ENCODE results near the gene PLA2G2D.

The PLA2G2D gene

DNA sequence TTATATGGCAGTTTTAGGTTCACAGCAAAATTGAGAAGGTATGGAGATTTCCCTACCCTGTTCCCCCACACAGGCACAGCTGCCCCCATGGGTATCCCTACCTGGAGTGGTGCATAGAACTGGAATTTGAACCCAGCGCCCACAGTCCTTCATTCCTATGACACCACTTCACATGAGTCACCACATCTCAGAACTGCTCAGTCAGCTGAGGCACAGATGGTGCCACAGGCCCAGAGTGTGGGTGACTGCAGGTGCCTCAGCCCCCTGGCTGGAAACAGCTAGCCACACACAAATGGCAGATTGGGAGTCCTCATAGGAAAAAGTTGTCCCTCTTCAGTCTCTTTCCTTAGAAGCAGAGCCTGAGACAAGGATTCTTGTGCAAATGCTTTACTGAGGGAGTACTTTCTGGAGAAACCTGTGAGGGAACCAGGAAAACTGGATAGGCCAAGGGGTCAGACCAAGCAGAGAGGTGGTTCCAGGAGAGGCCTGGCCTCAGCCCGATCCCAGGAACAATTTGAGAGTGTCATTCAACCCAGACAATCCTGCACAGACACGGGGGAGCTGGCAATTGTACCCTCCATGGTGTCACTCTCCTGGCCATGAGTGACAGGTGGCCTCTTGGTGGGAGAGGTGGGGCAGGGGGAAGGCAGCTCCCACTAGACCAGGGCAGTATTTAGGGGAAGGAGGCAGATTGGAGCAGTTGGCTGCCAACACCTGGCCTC, 6.9 kb downstream of the PLA2G2D start:
- DNase-seq: peak in 1 of 3 donors; percentile 14

- DNase-seq: no peak
Measured at GRCh38 chr1:20111452-20111851, 7.9 kb downstream of the PLA2G2D start.

DNA sequence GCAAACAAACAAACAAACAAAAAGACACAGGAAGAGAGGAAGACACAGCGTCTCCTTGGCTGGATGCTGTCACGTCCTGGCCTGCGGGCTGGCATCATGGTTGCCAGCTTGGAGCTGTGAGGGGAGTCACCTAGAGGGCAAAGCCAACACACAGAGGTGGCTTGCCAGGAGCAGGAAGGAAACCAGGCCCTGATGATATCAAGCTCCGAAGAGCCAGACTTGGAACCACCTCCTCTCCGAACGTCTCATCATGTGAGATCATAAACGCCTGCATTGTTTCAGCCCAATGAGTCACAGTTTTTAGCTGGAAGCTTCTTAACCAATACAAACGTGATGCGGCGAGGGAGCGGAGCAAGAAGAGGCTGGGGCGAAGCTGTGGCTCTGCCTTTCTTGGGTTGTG, 8.7 kb downstream of the PLA2G2D start:
- DNase-seq: peak in 2 of 3 donors; percentile 19 to 23

DNA sequence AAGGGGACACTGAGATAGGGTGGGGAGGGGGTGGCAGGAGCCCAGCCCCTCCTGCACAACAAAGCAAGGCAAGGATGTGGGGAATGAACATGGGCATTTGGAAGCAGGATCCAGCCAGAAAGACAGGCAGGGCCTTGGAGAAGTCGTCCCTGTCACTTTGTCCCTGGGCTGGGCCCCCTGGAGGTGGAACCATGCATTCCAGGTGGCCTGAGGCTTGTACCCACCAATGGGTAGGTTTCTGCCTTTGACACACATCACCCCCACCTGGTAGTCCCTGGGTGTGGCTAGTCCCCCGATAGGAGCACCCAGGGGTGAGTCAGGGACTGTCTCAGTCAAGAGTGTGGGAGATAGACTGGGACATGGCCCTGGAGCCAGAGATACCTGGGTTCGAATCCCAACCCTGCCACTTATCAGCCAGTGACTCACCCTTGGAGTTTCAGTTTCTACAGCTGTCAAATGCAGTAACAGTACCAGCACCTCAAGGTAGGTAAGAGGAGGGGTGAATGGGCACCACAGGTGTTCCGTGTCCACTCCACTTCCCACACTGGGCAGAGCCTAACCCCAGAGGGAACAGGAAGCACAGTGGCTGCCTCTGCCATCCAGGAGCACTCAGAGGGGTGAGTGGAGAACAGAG, 10.0 kb downstream of the PLA2G2D start:
- DNase-seq: no peak

DNA sequence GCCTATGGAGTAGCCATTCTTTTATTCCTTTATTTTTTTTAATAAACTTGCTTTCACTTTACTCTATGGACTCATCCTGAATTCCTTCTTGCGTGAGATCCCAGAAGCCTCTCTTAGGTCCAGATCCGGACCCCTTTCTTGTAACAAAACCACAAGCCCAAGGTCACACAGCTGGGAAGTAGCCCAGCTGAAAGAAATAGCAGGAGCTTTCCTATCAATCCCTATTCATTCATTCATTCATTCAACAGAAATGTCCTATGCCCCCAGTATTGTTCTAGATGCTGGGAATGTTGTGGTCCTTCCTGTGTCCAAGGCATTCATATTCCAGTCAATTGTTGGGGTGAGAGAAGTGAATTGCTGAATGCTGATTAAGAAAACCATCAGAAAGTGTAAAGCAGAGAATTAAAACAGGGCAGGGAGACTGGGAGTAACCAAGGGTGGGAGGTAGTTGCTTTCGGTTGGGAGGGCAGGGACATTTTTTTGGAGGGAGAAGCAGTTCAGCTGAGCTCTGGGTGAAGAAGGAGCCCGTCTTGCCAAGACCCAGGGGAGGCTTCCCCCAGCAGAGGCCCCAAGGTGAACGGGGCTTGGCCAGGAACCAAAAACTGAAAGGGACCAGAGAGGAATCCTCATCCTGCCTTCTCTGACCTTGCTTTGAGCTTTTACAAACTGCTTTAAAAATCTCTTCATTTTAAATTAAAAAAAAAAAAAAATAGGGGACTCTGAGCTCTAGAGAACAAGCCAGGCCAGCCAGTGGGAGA, 10.8 kb downstream of the PLA2G2D start:
- DNase-seq: no peak

GRCh38 chr1:20107796-20108195, 11.5 kb downstream of the PLA2G2D start:
- no peak for DNase-seq

- DNase-seq: no peak
Measured at GRCh38 chr1:20107351-20107750, 12.0 kb downstream of the PLA2G2D start.

GRCh38 chr1:20105856-20106255, 13.5 kb downstream of the PLA2G2D start:
- DNase-seq: no peak

DNA sequence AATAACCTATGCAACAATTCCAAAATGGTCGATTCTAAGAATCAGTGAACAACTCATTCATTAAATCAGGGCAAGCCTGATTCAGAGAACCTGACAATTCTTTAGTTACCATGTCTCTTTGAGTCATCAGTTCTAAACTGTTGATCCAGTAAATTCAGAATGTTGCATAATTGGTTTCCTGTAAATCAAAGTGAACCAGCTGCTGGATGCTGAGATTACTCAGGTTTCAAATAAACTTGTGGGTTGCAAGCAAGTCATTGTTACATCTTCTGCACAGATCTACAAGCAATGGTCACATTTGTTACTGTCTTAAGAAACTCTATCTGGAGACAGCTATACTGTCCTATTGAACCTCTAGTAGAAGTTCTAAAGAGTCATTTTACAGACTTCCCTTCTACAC, 16.5 kb downstream of the PLA2G2D start:
- DNase-seq: peak; percentile 21 to 71 (median 69)

DNA sequence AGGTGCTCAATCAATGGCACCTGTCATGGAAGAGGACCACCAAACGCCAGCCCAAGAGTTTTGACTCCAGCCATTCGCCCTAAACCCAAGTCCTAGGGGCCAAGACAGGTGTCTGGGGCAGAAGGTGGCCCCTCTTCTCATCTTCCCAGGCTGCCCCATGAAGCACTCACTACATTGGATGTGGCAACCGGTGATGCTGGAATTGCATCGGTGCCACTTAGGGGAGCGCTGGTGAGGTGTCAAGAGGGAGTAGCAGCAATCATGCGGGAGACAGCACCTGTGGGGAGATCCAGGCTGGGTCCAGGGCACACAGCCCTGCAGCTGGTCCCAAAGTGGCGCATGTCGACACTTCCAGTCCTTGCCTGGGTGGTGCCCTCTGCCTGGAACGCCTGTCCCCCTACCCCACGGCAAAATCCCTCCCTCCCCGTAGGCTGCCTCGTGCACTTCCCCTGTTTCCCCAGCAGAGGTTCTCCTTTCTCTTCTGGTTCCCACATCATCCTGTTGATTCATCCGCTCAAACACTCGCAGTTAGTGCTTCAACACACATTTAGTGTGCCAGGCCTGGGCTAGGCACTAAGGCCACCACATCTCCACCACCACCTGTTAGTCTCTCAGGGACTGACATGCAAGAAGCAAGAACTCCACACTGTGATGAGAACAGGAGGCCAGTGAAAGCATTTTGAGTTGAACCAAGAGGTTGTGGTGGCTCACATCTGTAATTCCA, 18.5 kb downstream of the PLA2G2D start:
- DNase-seq: peak; percentile 64 to 80 (median 72)

DNA sequence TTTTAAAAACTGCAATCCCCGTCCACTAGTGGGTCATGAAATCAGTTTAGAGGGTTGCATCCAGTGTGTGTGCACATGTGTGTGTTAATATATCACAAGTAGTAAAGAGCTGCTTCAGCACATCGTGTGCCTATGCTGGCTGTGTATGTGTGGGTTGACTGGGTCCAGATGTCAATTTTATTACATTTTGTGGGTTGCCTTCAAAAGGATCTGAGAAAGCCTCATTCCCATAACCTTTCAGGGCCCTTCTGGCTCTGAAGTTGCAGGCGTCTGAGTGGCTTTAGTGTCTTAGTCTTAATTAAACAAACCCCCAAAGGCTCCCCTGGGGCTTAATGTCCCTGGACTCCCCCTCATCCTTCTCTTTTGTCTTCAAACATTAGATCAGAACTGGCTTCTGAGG, 19.8 kb downstream of the PLA2G2D start:
- DNase-seq: no peak

DNA sequence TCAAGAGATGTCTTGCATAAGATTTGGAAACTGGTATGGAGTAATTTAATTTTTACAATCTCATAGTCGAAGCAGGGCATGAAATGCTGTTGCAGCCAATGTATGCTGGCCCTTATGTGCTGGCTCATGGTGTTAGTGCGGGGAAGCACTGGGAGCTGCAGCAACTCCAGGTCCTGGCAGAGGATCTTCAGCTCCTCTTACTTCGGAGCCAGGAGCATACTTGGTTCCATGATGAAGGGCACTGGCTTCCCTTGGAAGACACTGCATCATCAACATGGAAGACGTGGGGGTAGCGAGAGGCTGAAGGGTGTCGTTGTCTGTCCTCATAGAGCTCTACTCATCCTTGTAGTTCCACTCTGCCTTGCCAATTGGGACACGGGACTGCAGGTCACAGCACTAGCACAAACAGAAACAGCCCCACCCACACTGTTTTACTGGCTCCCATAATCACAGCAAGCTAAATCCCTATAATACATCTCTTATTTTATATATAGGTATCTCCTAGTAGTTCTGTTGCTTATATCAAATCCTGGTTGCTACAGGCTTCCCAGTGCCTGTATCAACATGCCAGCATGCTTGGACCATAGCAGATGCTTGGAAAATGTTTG, 22.4 kb downstream of the PLA2G2D start:
- no peak for DNase-seq

DNA sequence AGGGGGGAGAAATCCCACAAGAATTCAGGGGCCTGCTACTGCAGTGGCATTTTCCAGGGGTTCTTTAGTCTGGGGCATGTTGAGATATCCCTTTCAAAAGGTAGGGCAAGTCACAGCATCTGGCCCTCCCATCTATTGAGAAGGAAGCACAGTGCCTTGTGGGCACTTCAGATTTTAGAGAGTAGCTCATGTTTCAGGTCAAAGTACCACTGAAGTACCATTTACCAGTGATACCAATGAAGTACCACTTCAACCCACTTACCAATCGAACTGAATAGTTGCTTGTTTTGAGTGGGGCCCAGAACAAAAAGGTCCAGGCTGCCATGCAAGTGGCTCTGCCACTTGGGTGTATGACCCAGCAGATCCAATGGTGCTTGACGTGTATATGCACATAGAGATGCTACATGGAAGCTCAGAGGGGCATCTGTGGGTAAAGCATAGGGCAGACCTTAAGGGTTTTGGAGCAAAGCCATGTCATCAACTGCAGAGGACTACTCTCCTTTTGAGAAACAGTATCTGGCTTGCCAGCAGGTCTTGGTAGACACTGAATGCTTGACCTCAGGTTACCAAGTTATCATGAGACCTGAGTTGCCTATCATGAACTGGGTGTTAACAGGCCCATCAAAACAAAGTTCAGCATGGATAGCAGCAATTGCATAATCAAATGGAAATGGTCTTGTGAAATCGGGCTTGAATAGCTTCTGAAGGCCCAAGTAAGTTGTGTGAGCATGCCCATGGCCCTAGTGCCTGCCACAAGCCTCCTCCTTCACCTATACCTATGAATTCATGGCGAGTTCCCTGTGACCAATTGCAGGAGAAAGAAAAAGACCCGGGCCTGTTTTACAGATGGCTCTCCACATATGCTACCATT, 23.5 kb downstream of the PLA2G2D start:
- no peak for DNase-seq

DNA sequence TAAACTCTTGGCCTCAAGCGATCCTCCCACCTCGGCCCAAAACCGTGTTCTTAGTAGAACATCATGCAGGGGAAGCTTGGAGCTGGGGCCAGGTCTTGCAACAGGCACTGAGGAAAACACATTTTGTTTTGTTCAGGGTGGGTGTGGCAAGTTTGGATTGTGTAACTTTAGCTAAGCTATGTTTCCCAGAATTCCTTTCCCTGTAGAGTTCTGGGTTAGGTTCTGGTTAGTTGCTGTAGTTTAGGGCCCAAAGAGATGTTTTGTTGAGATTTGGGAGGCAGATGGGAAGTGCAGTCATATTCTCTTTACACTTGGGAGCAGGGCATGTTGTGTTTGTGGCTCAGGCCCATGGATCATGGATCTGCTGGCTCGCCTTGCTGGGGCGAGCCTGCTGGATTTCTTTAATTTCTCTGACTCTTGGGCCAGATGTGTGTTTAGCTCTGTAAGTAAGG, 25.4 kb downstream of the PLA2G2D start:
- DNase-seq: peak in 1 of 3 donors; percentile 10

DNA sequence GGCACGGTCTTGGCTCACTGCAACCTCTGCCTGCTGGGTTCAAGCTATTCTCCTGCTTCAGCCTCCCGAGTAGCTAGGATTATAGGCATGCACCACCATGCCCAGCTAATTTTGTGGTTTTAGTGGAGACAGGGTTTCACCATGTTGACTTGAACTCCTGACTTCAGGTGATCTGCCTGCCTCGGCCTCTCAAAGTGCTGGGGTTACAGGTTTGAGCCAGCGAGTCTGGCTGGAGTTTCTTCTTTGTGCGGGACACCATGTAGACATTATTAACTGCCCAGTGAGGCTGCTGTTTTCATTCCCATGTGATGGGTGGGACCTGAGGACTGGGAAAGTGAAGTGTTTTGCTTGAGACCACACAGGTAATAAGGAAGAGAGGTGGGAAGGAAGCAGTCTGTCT, 26.0 kb downstream of the PLA2G2D start:
- DNase-seq: no peak

GRCh38 chr1:20090641-20091040, 28.7 kb downstream of the PLA2G2D start:
- no peak for DNase-seq

- no peak for DNase-seq
Measured at GRCh38 chr1:20090119-20090518, 29.2 kb downstream of the PLA2G2D start.

DNA sequence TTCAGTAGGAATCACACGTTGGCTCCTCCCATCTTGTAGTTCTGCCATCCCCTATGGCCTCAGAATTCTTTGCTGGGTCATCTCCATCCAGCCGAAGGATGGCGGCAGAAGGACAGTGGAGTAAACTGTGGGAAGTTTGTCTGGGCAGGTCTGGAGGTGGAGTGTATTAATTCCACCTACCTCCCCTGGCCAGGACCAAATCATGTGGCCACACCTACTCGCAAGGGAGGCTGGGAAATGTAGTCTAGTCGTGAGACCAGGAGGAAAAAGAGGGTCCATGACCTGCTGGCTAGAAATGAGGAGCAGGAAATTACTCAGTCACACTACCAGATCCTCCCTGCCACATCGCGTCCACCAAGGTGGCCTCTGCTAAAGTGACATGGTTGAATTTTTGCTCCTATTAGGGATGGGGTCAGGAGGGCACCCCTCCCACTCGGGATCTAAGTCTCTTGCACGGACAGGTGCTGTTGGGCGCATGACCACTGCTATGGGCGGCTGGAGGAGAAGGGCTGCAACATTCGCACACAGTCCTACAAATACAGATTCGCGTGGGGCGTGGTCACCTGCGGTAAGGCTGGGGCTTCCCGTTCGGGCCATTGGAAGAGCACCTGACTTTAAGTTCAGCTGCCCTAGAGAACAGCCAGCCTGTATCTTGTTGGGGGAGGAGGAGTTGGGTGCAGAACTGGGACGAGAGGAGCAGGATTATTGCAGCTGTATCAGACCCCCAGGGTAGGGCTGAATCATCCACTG, 29.8 kb downstream of the PLA2G2D start:
- DNase-seq: no peak

DNA sequence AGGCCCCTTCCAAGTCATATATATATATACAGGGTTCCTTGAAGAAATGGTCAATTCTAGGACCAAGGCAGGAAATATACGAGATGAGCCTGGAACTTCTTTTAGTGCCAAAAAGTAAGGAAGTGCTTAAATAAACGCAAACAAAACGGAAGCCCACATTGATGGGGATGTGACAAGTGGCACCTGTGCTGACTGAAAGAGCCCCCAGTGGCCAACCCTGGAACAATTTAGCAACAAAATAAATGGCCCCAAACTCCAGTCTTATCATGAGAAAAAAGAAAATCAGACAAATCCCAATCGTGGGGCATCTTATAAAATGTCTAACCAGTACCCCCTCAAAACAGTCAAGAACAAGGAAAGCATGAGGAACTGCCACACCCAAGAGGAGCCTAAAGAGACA, 31.7 kb downstream of the PLA2G2D start:
- DNase-seq: no peak

GRCh38 chr1:20086800-20087199, 32.5 kb downstream of the PLA2G2D start:
- DNase-seq: no peak
